Heart left ventricle (tissue), 13 donors: Measurements from ENCODE around the gene SIVA1.

ENCODE experiments used
- POLR2A ChIP-seq, 2 donors: fragments of 450-650 bp; IDR thresholded peaks; one replicate each; pipeline ENCODE4 v1.6.1; 2017; ENCODE audit warnings: antibody characterized with exemption in 2 of 2, mild to moderate bottlenecking in 2 of 2, moderate library complexity in 2 of 2
- TF ChIP-seq, protein P1 (sequence below), 12 donors: fragments of 200-600 bp; sonication (generic) in 4 of 12; IDR thresholded peaks; one replicate each; pipeline versions ENCODE4 v1.5.0 to v1.8.0; 2018 to 2022; ENCODE audit warnings: antibody characterized with exemption in 12 of 12, mild to moderate bottlenecking in 5 of 12
- donor health status: ischemic (EF 13 %, LVEDD 7.1; RV severe dilation, severe dysfunction).
- donor health status: DM: no; HTN: yes; CAD: no.
- donor health status: DM: no; HTN: no; CAD: no.
- donor health status: ischemic (EF 25% LVEDD 6.9; RV normal size, moderate dysfunction).
- donor health status: ischemic (EF 25% LVEDD 5.7; RV mildly dilated, moderate dysfunction).
- donor health status: ischemic (EF 35%, LVEDD 5.7; RV mildly dilated, moderate dysfunction).
- donor health status: nonischemic (EF 11% LVEDD 7.7; RV severe dilation, severe dysfunction).
- donor health status: DM: yes; HTN: yes; CAD: no.
- donor health status: PGD.
- donor health status: ischemic (EF 29% LVEDD 5.4; RV normal size, mild dysfunction).
- donor health status: nonischemic (EF 23%, LVEDD 6.1; RV moderate dilation, normal function).

DNA sequence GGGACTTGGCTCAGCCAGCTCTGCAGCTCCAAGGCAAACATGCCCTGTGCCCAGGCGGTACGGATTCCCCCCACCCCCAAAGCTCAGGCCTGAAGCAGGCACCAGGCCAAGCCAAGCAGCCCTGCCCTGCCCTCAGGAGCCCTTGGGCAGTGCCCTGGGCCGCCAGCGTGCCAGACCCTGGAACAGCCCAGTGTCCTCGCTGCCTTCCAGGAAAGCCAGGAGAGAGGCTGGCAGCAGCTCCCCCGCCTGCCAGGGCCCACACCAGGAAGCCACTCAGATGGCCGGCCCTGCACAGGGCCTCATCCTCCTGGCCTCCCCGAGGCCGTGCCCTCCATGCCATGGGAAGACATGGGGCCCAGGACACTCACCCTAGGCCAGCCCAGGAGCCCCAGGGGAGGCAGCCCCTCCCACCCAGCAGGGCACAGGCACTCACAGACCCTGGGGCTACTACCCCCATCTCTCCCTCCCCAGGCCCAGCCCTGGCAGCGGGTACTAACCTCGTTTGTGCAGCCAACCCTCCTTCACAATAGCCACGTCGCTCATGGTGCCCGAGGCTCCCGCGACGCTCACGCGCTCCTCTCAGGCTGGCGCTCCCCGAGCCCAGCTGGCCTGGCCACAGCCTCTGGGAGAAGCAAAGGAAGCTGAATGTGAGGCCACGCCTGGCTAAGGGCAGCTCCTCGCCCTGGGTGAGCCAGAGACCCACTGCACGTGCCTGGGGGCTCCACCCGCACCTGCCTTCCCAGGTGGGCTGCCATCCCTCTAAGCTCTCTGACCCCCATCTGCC is 39.3 kb downstream of the SIVA1 start:
- no peak for TF ChIP-seq POLR2A (IDR thresholded peaks at IDR 0.05)
- TF ChIP-seq, protein P1, sequence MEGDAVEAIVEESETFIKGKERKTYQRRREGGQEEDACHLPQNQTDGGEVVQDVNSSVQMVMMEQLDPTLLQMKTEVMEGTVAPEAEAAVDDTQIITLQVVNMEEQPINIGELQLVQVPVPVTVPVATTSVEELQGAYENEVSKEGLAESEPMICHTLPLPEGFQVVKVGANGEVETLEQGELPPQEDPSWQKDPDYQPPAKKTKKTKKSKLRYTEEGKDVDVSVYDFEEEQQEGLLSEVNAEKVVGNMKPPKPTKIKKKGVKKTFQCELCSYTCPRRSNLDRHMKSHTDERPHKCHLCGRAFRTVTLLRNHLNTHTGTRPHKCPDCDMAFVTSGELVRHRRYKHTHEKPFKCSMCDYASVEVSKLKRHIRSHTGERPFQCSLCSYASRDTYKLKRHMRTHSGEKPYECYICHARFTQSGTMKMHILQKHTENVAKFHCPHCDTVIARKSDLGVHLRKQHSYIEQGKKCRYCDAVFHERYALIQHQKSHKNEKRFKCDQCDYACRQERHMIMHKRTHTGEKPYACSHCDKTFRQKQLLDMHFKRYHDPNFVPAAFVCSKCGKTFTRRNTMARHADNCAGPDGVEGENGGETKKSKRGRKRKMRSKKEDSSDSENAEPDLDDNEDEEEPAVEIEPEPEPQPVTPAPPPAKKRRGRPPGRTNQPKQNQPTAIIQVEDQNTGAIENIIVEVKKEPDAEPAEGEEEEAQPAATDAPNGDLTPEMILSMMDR (IDR thresholded peaks at IDR 0.05) = no peak
